Embryonic facial prominence (tissue), 1 donor: Measurements from ENCODE around the gene RBFOX2.

ENCODE experiments used
- DNase-seq: peaks from one replicate; pipeline ENCODE4 v3.0.0-alpha.2; 2016; ENCODE audit errors: extremely low spot score

RBFOX2 gene

DNA sequence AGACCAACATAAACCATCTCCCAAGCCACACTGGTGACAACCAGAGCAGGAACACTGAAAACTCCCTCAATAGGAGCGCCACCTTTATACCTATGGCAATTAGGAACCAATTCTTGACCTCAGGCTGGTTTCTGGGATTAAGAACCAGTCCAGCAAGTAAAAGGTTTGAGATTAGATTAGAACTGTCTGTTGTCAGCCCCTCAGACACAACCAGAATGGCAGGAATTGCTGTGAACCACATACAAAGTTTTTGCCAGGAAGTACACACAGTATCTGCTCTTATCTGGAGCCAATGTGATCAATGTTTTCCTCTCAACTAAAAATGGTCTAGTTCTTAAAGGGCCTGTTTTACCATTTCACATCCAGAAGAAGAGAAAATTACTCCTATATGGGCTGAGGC lies 55.2 kb downstream of the RBFOX2 start:
- no peak for DNase-seq

- DNase-seq, result no peak
Measured at GRCh38 chr22:35972559-35972958, 56.1 kb downstream of the RBFOX2 start.

DNA sequence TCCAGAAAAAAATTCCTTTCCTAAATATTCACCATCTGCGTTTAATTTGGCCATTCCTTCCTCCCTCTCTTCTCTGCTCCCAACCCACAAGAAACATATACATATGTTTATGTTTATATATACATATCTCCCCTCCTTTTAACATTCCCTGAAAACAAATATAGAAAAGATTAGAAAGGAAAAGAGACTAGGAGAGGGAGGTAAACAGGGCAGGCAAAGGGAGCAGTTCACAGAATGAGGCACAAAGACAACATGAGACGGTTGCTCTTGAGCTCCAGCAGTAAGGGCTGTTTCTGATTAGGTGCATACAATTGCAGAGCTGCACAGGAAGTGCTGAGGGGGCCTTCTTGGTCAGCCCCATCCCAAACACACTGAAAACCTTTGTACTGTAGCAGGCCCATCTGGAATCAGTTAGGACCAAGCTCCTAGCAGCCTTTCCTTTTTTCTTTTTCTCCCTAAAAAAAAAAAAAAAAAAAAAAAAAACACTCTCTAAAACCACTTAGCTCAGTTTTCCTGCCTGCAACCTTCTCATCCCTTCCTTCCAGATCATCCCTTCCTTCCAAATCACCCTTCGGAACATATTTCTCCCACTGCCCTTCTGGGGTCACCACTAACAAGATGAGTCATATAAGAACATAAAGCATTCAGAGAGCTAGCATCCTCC lies 57.0 kb downstream of the RBFOX2 start:
- DNase-seq, result peak; percentile 94

DNA sequence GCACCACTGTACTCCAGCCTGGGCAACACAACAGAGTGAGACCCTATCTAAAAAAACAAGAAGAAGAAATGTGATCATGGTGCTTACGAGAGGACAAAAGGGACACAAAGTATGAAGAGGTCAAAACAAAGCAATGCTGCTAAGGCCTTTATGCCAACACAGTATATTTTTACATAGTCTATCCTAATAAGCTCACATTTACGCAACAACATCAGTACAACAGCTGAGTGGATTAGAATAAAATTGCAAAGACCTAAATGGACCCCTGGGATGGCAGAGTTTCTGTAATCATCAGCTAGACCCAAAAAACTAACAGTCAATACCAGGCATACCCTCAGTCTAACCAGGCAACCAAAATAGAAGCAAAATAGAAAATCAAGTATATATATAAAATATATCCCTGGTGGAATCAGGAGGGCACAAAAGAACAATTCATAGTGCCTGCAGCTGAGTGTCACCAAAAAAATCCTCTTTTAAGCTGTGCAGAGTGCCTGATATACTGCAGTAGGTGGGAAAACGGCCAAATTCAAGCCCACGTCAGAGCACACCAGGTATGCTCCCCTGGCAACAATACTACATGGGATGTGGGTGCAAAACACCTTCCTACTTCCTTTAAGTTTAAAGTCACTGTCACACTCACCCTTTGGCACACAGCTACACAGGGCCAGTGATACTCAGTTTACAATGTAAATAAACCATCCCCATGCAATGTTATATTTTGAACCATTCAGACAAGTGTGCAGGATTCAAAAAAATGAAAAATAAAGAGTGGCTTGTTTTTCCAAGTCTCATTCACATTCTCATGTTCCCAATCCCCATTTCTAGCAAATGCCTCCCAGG lies 57.8 kb downstream of the RBFOX2 start:
- no peak for DNase-seq

- DNase-seq, result no peak
Measured at GRCh38 chr22:35967046-35967397, 61.6 kb downstream of the RBFOX2 start.

DNA sequence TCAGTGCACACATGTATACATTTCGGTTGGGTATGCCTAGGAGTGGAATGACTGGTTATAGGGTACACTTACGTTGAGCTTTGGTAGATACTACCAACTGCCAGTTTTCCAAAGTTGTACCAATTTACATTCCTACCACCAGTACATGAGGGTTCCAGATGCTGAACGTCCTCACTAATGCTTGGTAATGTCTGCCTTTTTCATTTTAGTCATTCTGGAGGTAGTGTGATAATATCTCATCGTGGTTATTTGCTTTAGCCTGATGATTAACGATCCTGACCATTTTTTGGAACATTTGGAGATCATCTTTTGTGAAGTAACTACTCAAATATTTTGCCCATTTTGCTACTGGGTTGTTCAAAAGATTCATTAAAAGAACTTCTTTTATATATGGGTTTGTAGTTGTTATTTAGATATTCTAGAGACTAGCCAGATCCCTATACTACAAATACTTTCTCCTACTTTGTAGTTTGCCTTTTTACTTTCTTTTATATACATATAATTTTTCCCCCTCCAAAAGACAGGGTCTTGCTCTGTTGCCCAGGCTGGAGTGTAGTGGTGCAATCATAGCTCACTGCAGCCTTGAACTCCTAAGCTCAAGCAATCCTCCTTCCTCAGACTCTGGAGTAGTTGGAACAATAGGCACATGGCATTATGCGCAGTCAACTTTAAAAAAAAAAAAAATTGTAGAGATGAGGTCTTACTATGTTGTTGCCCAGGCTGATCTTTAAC lies 62.1 kb downstream of the RBFOX2 start:
- DNase-seq, result no peak

DNA sequence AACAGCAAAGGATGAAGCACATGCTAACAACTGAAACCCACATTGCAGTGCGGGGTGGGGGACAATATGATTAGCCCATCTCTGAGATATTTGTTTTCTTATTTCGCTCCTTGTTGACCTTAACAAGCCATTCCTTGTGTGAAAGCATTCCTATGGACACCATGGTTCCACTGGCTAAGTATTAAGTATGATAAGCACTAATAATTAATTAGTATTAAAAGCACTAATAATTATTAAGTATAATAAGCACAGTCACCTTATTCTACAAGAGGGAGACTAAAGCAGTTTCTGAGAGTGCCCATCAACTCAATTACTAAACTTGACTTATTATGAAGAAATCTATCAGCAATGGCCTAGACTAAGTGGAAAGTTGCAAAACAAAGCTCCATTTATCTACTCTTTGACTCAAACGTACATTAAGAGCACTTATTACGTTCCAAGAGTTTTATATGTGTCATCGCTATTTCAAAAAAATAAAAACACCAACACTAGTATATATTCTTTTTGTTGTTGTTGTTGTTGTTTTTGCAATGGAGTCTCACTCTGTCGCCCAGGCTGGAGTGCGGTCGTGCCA lies 65.3 kb downstream of the RBFOX2 start:
- DNase-seq, result no peak

GRCh38 chr22:35961480-35962295 lies 66.9 kb downstream of the RBFOX2 start:
- DNase-seq, result peak; percentile 91

GRCh38 chr22:35960854-35961253 lies 67.8 kb downstream of the RBFOX2 start:
- DNase-seq, result no peak

GRCh38 chr22:35959121-35959800 lies 69.4 kb downstream of the RBFOX2 start:
- no peak for DNase-seq

DNA sequence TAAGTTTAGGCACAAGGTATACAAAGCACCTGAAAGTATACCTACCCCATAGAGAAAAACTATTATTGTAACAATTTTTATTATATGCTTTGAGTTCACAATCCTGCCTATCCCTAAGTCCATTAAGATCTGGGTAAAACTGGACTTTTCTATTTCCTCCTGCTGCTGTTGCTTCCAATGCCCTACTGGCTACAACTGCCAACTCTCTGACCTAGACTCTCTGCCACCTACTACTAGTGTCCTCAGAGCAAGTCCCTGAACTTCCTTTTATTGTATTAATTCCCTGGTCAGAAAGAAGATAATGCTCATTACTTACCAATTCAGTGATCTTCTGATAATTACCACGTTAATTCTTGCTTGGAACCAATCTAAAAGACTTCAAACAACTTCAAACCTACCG lies 70.3 kb downstream of the RBFOX2 start:
- DNase-seq, result no peak

GRCh38 chr22:35957589-35957988 lies 71.0 kb downstream of the RBFOX2 start:
- DNase-seq, result no peak

GRCh38 chr22:35956850-35957249 lies 71.8 kb downstream of the RBFOX2 start:
- DNase-seq, result no peak

GRCh38 chr22:35955546-35955945 lies 73.1 kb downstream of the RBFOX2 start:
- DNase-seq, result no peak

- no peak for DNase-seq
Measured at GRCh38 chr22:35952576-35952975, 76.0 kb downstream of the RBFOX2 start.

- DNase-seq, result no peak
Measured at GRCh38 chr22:35950262-35950661, 78.4 kb downstream of the RBFOX2 start.

DNA sequence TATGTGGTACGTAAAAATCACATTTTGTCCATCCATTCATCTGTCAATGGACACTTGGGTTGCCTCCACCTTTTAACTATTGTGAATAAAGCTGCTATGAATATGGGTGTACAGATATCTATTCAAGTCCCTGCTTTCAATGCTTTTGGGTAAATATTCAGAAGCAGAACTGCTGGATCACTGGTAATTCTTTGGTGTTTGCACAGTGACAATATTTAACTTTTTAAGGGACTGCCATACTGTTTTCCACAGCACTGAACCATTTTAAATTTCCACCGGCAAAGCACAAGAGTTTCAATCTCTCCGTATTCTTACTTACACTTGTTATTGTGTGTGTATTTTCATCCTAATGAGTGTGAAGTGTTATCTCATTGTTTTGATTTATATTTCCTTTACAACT lies 79.4 kb downstream of the RBFOX2 start:
- no peak for DNase-seq

DNA sequence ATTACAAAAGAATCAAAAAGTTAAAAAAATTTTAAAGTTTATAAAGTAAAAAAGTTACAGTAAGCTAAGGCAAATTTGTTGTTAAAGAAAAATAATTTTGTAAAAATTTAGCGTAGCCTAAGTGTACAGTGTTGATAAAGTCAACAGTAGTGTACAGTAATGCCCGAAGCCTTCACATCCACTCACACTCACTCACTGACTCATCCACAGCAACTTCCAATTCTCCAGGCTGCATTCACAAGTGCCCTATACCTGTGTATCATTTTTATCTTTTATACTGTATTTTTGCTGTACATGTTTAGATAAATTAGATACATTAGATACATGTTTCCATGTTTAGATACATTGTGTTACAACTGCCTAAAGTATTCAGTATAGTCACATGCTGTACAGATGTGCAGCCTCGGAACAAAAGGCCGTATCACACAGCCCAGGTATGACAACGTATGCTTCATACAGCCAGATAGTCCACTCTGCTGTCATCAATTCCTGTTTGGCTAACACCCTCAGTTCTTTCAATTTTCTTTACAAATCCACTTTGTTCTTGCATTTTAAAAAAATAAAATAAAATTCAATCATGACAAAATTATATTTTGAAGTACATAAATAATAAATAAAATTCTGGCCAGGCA lies 80.7 kb downstream of the RBFOX2 start:
- DNase-seq, result no peak

GRCh38 chr22:35944458-35944857 lies 84.2 kb downstream of the RBFOX2 start:
- no peak for DNase-seq

- DNase-seq, result no peak
Measured at GRCh38 chr22:35940166-35940565, 88.5 kb downstream of the RBFOX2 start.
